HepG2 (cell line): ENCODE data around the gene NET1. TPM values are rescaled to one million over a fixed set of nuclear protein-coding genes. Genes with fewer than 3 reads are reported as not detected.

Experiments used
- ATF5 ChIP-seq: sonication (generic); formaldehyde crosslinking; IDR thresholded peaks from 2 replicates; pipeline ENCODE4 v1.4.0; 2020; ENCODE audit warnings: mild to moderate bottlenecking, low read depth, missing genetic modification reagents
- CBX2 ChIP-seq, 2 experiments: fragments of 200-600 bp in 1 of 2; sonication (generic); formaldehyde crosslinking in 1 of 2; IDR thresholded peaks; 2 replicates each; pipeline versions ENCODE4 v1.7.0 to v1.8.1; 2018 to 2022; ENCODE audit warnings: low read depth in 2 of 2, low read length in 1 of 2, mild to moderate bottlenecking in 1 of 2, missing genetic modification reagents in 1 of 2
- CENPT ChIP-seq: sonication (generic); formaldehyde crosslinking; IDR thresholded peaks from 2 replicates; pipeline ENCODE4 v1.8.0; 2022; ENCODE audit warnings: low read depth, mild to moderate bottlenecking, moderate library complexity, missing genetic modification reagents
- ELF1 ChIP-seq: sonication (generic); formaldehyde crosslinking; IDR thresholded peaks from 2 replicates; pipeline ENCODE4 v1.4.0; 2020; ENCODE audit warnings: missing genetic modification reagents
- FOXP4 ChIP-seq: sonication (generic); formaldehyde crosslinking; IDR thresholded peaks from 2 replicates; pipeline ENCODE4 v1.4.0; 2020; ENCODE audit warnings: missing genetic modification reagents
- IRF9 ChIP-seq: sonication (generic); formaldehyde crosslinking; IDR thresholded peaks from 2 replicates; pipeline ENCODE4 v1.8.0; 2022; ENCODE audit warnings: missing genetic modification reagents, mild to moderate bottlenecking, borderline replicate concordance
- MAF1 ChIP-seq: sonication (generic); formaldehyde crosslinking; IDR thresholded peaks from 2 replicates; pipeline ENCODE4 v1.5.0; 2020; ENCODE audit warnings: missing genetic modification reagents, borderline replicate concordance
- PRDM10 ChIP-seq: sonication (generic); formaldehyde crosslinking; IDR thresholded peaks from 2 replicates; pipeline ENCODE4 v1.4.0; 2020; ENCODE audit warnings: low read depth, missing genetic modification reagents
- RFX3 ChIP-seq: IDR thresholded peaks from 2 replicates; pipeline ENCODE4 v1.6.1; 2016; ENCODE audit warnings: missing biosample characterization, missing genetic modification reagents
- RXRA ChIP-seq: sonication (generic); formaldehyde crosslinking; IDR thresholded peaks from 2 replicates; pipeline ENCODE4 v1.5.1; 2020; ENCODE audit warnings: missing genetic modification reagents
- SALL2 ChIP-seq: sonication (generic); formaldehyde crosslinking; IDR thresholded peaks from 2 replicates; pipeline ENCODE4 v1.8.1; 2023; ENCODE audit warnings: mild to moderate bottlenecking, missing genetic modification reagents, inconsistent platforms
- SCMH1 ChIP-seq: sonication (generic); formaldehyde crosslinking; IDR thresholded peaks from 2 replicates; pipeline ENCODE4 v1.9.0; 2021; ENCODE audit warnings: missing genetic modification reagents, mild to moderate bottlenecking, borderline replicate concordance
- SRF ChIP-seq: IDR thresholded peaks from 2 replicates; pipeline ENCODE4 v1.6.1; 2011; ENCODE audit warnings: mild to moderate bottlenecking, low read depth, low read length, moderate library complexity
- TCF7L2 ChIP-seq: IDR thresholded peaks from 2 replicates; pipeline ENCODE4 v1.6.1; 2011; ENCODE audit warnings: mild to moderate bottlenecking, low read depth, low read length, moderate library complexity
- THYN1 ChIP-seq: sonication (generic); formaldehyde crosslinking; IDR thresholded peaks from 2 replicates; pipeline ENCODE4 v1.8.1; 2023; ENCODE audit warnings: low read depth, mild to moderate bottlenecking, moderate library complexity, missing genetic modification reagents, borderline replicate concordance
- ZFP37 ChIP-seq: sonication (generic); formaldehyde crosslinking; IDR thresholded peaks from 2 replicates; pipeline ENCODE4 v1.4.0; 2020; ENCODE audit warnings: missing genetic modification reagents, borderline replicate concordance
- ZFY ChIP-seq: sonication (generic); formaldehyde crosslinking; IDR thresholded peaks from 2 replicates; pipeline ENCODE4 v1.4.0; 2020; ENCODE audit warnings: missing genetic modification reagents
- ZNF136 ChIP-seq: sonication (generic); formaldehyde crosslinking; IDR thresholded peaks from 2 replicates; pipeline ENCODE4 v1.8.1; 2022; ENCODE audit warnings: low read depth, mild to moderate bottlenecking, moderate library complexity, missing genetic modification reagents
- ZNF24 ChIP-seq: fragments of 450-650 bp; IDR thresholded peaks from 2 replicates; pipeline ENCODE4 v1.6.1; 2017; ENCODE audit warnings: antibody characterized with exemption, mild to moderate bottlenecking
- ZNF530 ChIP-seq: sonication (generic); formaldehyde crosslinking; IDR thresholded peaks from 2 replicates; pipeline ENCODE4 v1.5.0; 2020; ENCODE audit warnings: low read depth, mild to moderate bottlenecking, missing genetic modification reagents
- ZNF704 ChIP-seq: sonication (generic); formaldehyde crosslinking; IDR thresholded peaks from 2 replicates; pipeline ENCODE4 v1.8.1; 2023; ENCODE audit warnings: mild to moderate bottlenecking, inconsistent platforms, moderate library complexity, missing genetic modification reagents, borderline replicate concordance
- ZNF766 ChIP-seq: sonication (generic); formaldehyde crosslinking; IDR thresholded peaks from 2 replicates; pipeline ENCODE4 v1.5.0; 2020; ENCODE audit warnings: missing genetic modification reagents, borderline replicate concordance
- ZNF879 ChIP-seq: sonication (generic); formaldehyde crosslinking; IDR thresholded peaks from 2 replicates; pipeline ENCODE4 v1.8.1; 2023; ENCODE audit warnings: missing genetic modification reagents
- polyA plus RNA-seq, 8 experiments: library from polyadenylated mRNA; depleted of rRNA in 3 of 8; stranded (reverse) in 7 of 8; unstranded in 1 of 8; fragments of >200 nt; fragmentation: Illumina TruSeq in 4 of 8; extraction: Trizol in 4 of 8; gene quantifications; 2 replicates each; pipeline versions ENCODE4 v1.2.1 to v1.2.3, GENCODE V29; 2011 to 2016; ENCODE audit warnings: low read depth in 4 of 8, missing spikeins in 1 of 8, mixed read lengths in 1 of 8; ENCODE audit not compliant: insufficient read depth in 1 of 8
- total RNA-seq, 5 experiments: library from RNA; depleted of rRNA; stranded (reverse); fragments of >200 nt; fragmentation: Illumina TruSeq; extraction: Trizol; gene quantifications; 2 replicates each; pipeline ENCODE4 v1.2.3, GENCODE V29; 2016; ENCODE audit warnings: low read depth in 1 of 5

NET1 gene
- total and polyA plus RNA-seq, 2 of the 13 experiments (the other 11 are each of a cell fraction or from before 2014, with no cell fraction given) = 48.1 to 65.8 TPM

GRCh38 chr10:5493691-5494090 is 81.3 kb downstream of the NET1 start (continued):
- peak; percentile 85 for TF ChIP-seq FOXP4
- TF ChIP-seq SCMH1 (CRISPR knock-in tag) = no peak
- TF ChIP-seq ZNF24 = no peak
- TF ChIP-seq ATF5 (CRISPR knock-in tag) = no peak
- TF ChIP-seq ZNF704 (CRISPR knock-in tag) = no peak
- no peak for TF ChIP-seq ZNF879 (CRISPR knock-in tag)
- TF ChIP-seq PRDM10 (CRISPR knock-in tag) = no peak
- no peak for TF ChIP-seq TCF7L2
- TF ChIP-seq RXRA (CRISPR knock-in tag) = no peak; the same call in 1 of the 2 replicates
- TF ChIP-seq ELF1 (CRISPR knock-in tag) = no peak
- TF ChIP-seq ZFP37 = no peak
- no peak for TF ChIP-seq RFX3 (CRISPR knock-in tag)
- no peak for TF ChIP-seq ZFY
- no peak for TF ChIP-seq THYN1 (CRISPR knock-in tag)
- TF ChIP-seq ZNF766 (CRISPR knock-in tag) = no peak
- TF ChIP-seq ZNF136 = no peak
- TF ChIP-seq SRF = no peak
- TF ChIP-seq MAF1 (CRISPR knock-in tag) = no peak
- no peak for TF ChIP-seq CENPT
- no peak for TF ChIP-seq IRF9
- no peak for TF ChIP-seq CBX2 (IDR thresholded peaks at IDR 0.05; ENCODE audit: low read depth, low read length)
- no peak for TF ChIP-seq CBX2 (CRISPR knock-in tag; IDR thresholded peaks at IDR 0.05; ENCODE audit: low read depth)
- TF ChIP-seq SALL2 (CRISPR knock-in tag) = no peak
- no peak for TF ChIP-seq ZNF530
